ENCODE measurements around the gene KDM2B. TPM values are rescaled to one million over a fixed set of nuclear protein-coding genes. Genes with fewer than 3 reads are reported as not detected.

Gene KDM2B
- total and polyA plus RNA-seq, 7 donors = 4.8 to 31.7 (median 16.8) TPM

DNA sequence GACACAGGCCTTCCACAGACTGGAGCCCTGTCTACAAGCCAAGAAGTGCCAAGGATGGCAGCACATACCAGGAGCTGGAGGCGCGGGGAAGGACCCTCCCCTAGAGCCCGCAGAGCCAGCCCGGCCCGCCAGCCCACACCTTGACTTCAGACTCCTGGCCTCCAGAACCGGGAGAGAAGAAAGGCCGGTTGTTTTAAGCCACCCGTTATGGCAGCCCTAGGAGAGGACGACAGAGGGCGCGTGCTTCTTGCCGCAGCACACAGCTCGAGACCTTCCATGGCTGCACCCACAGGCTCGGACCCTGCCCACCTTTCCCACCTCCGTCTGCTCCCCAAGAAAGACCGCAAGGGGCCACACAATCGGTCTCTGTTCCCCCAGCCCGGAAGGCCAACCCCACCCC is 127.2 kb downstream of the KDM2B start:
- Histone ChIP-seq H3K27me3 (no peaks in the 10 kb centered on the region), H3K4me1 (peaks cover 0 to 24% (median 10%) of the 10 kb centered on the region in 4 donors), H3K9me3 (no peaks in the 10 kb centered on the region), H3K27ac (no peak overlapping the region), H3K36me3 (peaks cover 0 to 4% (median 1%) of the 10 kb centered on the region in 4 donors), H3K4me3 (no peak overlapping the region)
- TF ChIP-seq POLR2A (IDR thresholded peaks at IDR 0.05) (no peak), EP300 (IDR thresholded peaks at IDR 0.05) (no peak), POLR2AphosphoS5 (IDR thresholded peaks at IDR 0.05) (no peak)
- TF ChIP-seq, protein P1, sequence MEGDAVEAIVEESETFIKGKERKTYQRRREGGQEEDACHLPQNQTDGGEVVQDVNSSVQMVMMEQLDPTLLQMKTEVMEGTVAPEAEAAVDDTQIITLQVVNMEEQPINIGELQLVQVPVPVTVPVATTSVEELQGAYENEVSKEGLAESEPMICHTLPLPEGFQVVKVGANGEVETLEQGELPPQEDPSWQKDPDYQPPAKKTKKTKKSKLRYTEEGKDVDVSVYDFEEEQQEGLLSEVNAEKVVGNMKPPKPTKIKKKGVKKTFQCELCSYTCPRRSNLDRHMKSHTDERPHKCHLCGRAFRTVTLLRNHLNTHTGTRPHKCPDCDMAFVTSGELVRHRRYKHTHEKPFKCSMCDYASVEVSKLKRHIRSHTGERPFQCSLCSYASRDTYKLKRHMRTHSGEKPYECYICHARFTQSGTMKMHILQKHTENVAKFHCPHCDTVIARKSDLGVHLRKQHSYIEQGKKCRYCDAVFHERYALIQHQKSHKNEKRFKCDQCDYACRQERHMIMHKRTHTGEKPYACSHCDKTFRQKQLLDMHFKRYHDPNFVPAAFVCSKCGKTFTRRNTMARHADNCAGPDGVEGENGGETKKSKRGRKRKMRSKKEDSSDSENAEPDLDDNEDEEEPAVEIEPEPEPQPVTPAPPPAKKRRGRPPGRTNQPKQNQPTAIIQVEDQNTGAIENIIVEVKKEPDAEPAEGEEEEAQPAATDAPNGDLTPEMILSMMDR (IDR thresholded peaks at IDR 0.05) = no peak
- intact Hi-C loops (cut with DNase I) = no loop called here
- DNase-seq = no peak
- 89 to 94% methylated on average over 18 of the region's 18 CpGs for WGBS, 2 donors

DNA sequence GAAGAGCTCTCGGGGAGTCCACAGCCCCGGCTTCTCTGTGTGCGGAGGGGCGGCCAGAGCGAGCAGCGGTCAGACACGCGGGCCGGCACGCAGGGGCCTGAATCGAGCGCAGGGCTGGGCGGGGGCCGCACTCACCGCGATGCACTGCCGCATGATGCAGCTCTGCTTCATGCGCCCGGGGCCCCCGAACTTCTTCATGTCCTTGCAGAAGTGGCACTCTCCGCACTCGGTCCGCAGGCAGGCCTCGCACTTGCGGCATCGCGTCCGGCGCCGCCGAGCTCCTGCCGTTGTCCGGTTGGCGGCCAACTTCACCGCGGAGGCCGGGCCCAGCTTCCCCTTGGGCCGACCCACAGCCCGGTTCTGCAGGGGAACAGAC is 127.8 kb downstream of the KDM2B start:
- Histone ChIP-seq H3K4me3 (no peak overlapping the region), H3K36me3 (peaks cover 0 to 5% (median 1%) of the 10 kb centered on the region in 4 donors), H3K27ac (peak overlapping the region in 2 of 4 donors; percentile 65 to 72), H3K4me1 (peaks cover 0 to 24% (median 10%) of the 10 kb centered on the region in 4 donors), H3K9me3 (no peaks in the 10 kb centered on the region), H3K27me3 (no peaks in the 10 kb centered on the region)
- intact Hi-C loops (cut with DNase I) = no loop called here
- TF ChIP-seq EP300 (IDR thresholded peaks at IDR 0.05) = no peak
- TF ChIP-seq POLR2AphosphoS5 (IDR thresholded peaks at IDR 0.05) = no peak
- TF ChIP-seq POLR2A (IDR thresholded peaks at IDR 0.05) = no peak
- TF ChIP-seq, protein P1 (IDR thresholded peaks at IDR 0.05) = no peak
- no peak for DNase-seq
- WGBS, 2 donors = 92 to 95% methylated on average over 39 of the region's 39 CpGs

DNA sequence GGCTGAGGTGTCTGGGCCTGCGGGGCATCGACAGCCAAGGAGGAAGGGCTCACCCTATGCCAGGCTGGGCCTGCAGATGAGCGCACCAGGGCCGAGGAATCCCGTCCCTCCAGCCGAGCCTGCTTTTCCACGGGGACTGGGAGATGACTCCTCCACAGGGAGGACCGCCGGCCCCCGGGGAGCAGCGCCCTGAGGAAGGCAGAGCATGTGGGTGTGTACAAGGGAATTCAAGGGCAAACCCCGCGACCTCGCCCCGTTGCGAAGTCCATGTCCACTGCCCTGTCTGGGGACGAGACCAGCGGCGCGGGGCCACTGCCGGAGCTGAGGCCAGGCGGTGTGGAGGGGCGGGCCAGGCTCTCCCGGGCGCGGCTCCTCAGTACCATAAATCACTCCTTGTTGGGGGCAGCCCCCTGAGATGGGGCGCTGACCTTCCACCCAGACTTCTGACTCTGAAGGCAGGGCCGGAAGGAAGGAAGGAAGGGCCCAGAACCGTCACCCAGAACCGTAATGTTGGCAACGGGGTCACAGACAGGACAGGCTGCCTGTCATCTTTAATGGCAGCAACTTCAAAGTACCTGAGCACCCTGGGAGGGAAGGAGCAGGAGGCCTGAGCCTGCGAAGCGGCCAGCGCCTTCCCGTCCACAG is 128.4 kb downstream of the KDM2B start:
- DNase-seq = no peak
- peak overlapping the region in 2 of 4 donors; percentile 0 to 31 for H3K4me3 ChIP-seq
- H3K27me3 ChIP-seq = no peaks in the 10 kb centered on the region

DNA sequence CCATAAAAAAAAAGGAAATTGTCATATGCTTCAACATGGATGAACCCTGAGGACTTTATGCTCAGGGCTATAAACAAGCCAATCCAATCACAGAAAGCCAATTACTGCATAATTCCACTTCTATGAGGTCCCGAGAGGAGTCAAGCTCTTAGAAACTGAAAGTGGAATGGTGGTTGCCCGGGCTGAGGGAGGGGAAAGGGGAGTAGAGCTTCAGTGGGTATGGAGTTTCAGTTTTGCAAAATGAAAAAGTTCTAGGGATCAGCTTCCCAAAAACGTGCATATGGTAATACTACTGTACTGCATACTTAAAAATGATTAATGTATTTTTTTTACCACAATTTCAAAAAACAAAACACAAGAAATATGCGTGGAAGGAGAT is 128.9 kb downstream of the KDM2B start:
- peak overlapping the region in 3 of 4 donors; percentile 54 to 72 (median 65) for H3K27ac ChIP-seq
- H3K27me3 ChIP-seq = no peaks in the 10 kb centered on the region
- H3K4me1 ChIP-seq = peaks cover 0 to 24% (median 10%) of the 10 kb centered on the region in 4 donors
- peak overlapping the region in 2 of 4 donors; percentile 0 to 31 for H3K4me3 ChIP-seq
- no peak for DNase-seq
- H3K9me3 ChIP-seq = no peaks in the 10 kb centered on the region
- no peak for TF ChIP-seq EP300 (IDR thresholded peaks at IDR 0.05)
- no peak for TF ChIP-seq POLR2AphosphoS5 (IDR thresholded peaks at IDR 0.05)
- TF ChIP-seq, protein P1 (IDR thresholded peaks at IDR 0.05) = no peak
- no peak for TF ChIP-seq POLR2A (IDR thresholded peaks at IDR 0.05)
- 3 to 20% methylated on average over 4 of the region's 4 CpGs for WGBS, 2 donors
- H3K36me3 ChIP-seq = peaks cover 0 to 5% (median 1%) of the 10 kb centered on the region in 4 donors
- intact Hi-C loops (cut with DNase I) = no loop called here

More for the DNA sequence above, 128.4 kb downstream of the KDM2B start:
- Histone ChIP-seq H3K4me1 (peaks cover 0 to 24% (median 10%) of the 10 kb centered on the region in 4 donors), H3K9me3 (no peaks in the 10 kb centered on the region), H3K27ac (peak overlapping the region in 3 of 4 donors; percentile 54 to 72 (median 65)), H3K36me3 (peaks cover 0 to 5% (median 1%) of the 10 kb centered on the region in 4 donors)
- intact Hi-C loops (cut with DNase I) = no loop called here
- no peak for TF ChIP-seq POLR2A (IDR thresholded peaks at IDR 0.05)
- WGBS, 2 donors = 15 to 51% methylated on average over 35 of the region's 35 CpGs

- no peaks in the 10 kb centered on the region for H3K27me3 ChIP-seq
- no peaks in the 10 kb centered on the region for H3K9me3 ChIP-seq
- H3K36me3 ChIP-seq = peaks cover 0 to 5% (median 1%) of the 10 kb centered on the region in 4 donors
- TF ChIP-seq, protein P1 (IDR thresholded peaks at IDR 0.05) = no peak
- no peak for TF ChIP-seq EP300 (IDR thresholded peaks at IDR 0.05)
- TF ChIP-seq POLR2A (IDR thresholded peaks at IDR 0.05) = no peak
- TF ChIP-seq POLR2AphosphoS5 (IDR thresholded peaks at IDR 0.05) = no peak
- intact Hi-C loops (cut with DNase I) = no loop called here
- no peak overlapping the region for H3K4me3 ChIP-seq
- WGBS, 2 donors = 87 to 91% methylated on average over 16 of the region's 16 CpGs
- DNase-seq = no peak
- H3K4me1 ChIP-seq = peaks cover 0 to 35% (median 20%) of the 10 kb centered on the region in 4 donors
- no peak overlapping the region for H3K27ac ChIP-seq
Measured at GRCh38 chr12:121448771-121449315, 132.0 kb downstream of the KDM2B start.
